ENCODE results near the gene XYLT1. TPM values are rescaled to one million over a fixed set of nuclear protein-coding genes. Genes with fewer than 3 reads are reported as not detected.
A peak's percentile ranks its signal among the peaks of the same experiment; 100 is the strongest.

XYLT1 gene
- total RNA-seq, 1 experiment from 2014 or later = 14.5 TPM

DNA sequence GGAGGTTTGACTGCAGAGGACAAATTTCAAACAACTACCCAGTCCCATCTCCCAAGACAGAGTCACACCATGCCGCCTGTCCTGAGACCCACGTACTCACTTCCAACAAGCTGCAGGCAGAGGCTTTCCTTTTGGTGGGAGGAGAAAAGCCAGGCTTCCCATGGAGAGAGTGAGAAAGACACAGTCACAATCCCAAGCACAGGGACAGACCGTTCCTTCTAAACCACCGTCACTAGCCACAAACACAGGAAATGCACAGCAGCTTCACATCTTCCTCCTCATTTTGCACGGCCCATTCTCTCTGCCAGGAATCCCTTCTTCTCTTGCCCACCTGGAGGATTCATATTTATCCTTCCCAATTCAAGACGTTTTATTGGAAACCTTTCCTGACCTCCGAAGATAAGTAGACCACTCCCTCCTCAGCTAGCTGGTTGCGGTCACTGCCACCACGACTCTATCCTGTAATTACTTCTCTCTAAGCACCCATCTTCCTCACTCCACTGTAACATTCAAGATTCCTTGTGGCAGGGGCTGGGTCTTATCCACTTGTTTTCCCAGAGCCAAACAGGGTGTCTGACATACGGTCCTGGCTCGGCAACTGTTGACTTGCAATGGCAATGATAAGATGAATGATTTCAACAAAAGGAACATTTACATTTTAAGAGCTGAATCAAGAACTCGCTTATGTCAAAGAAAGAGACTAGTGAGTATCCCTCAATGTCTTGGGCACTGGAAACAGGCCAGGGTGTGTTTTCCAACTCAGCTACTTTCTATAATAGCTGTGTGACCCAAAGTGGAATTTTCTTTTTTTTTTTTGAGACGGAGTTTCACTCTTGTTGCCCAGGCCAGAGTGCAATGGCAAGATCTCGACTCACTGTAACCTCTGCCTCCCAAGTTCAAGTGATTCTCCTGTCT is 87.6 kb downstream of the XYLT1 start:
- Histone ChIP-seq H2BK20ac (ENCODE audit: low read depth, low read length, poor library complexity, severe bottlenecking) (no peak overlapping the region), H3K56ac (ENCODE audit: insufficient read length, low read depth, low read length) (no peak overlapping the region), H3K79me2 (ENCODE audit: insufficient read depth, low read length) (0 out of 2 replicates have a peak, but pooled peaks cover 2% of the 10 kb centered on the region), H3K9me3 (ENCODE audit: control insufficient read depth, low read depth, low read length) (no peaks in the 10 kb centered on the region), H3K79me1 (ENCODE audit: insufficient read depth, low read depth, low read length, poor library complexity, severe bottlenecking) (no peaks in the 10 kb centered on the region), H3K4ac (ENCODE audit: low read depth, low read length) (no peak overlapping the region), H3K23ac (ENCODE audit: insufficient read length, low read depth, low read length) (no peak overlapping the region), H2BK15ac (ENCODE audit: low read depth, low read length) (no peak overlapping the region), H3K23me2 (ENCODE audit: insufficient read length, low read depth, low read length, poor library complexity, severe bottlenecking) (no peaks in the 10 kb centered on the region), H3K27ac (ENCODE audit: insufficient read length, low read depth, low read length) (no peak overlapping the region), H3K4me1 (ENCODE audit: insufficient read depth, low read length) (peaks cover 34% of the 10 kb centered on the region; the same call in 1 of the 2 replicates), H3T11ph (ENCODE audit: low read length) (no peak overlapping the region), H2AFZ (ENCODE audit: low read length) (no peak overlapping the region), H3K4me2 (ENCODE audit: insufficient read depth, insufficient read length, low read length) (no peak overlapping the region), H3K9ac (ENCODE audit: extremely low read depth, insufficient read length, low read length) (no peak overlapping the region), H2BK5ac (ENCODE audit: insufficient read length, low read length) (no peak overlapping the region), H3K18ac (ENCODE audit: insufficient read length, low read depth, low read length) (no peak overlapping the region), H4K5ac (ENCODE audit: insufficient read length, low read depth, low read length) (no peak overlapping the region), H4K20me1 (ENCODE audit: control insufficient read depth, insufficient read depth, insufficient read length) (no peaks in the 10 kb centered on the region), H3K14ac (ENCODE audit: insufficient read depth, low read length) (peak overlapping the region; percentile 41), H3K27me3 (ENCODE audit: insufficient read depth, low read length) (no peaks in the 10 kb centered on the region; the same call in 1 of the 2 replicates), H4K91ac (ENCODE audit: insufficient read length, low read depth, low read length) (no peak overlapping the region), H2BK12ac (ENCODE audit: insufficient read length, low read depth, low read length) (no peak overlapping the region), H2BK120ac (ENCODE audit: low read depth, low read length, poor library complexity, severe bottlenecking) (no peak overlapping the region), H2AK5ac (ENCODE audit: insufficient read length, low read length) (no peak overlapping the region), H4K8ac (replicated peaks; ENCODE audit: insufficient read length, low read depth, low read length) (no peak overlapping the region)
- no CpG with 5 or more reads among the region's 14 CpGs for WGBS (ENCODE audit: extremely low coverage, insufficient read length, low lambda C conversion rate)
- no peaks in the 10 kb centered on the region for H3K36me3 Mint-ChIP-seq (ENCODE audit: insufficient read depth in 1 of 3, low read depth in 3 of 3)
- DNase-seq = no peak
- TF ChIP-seq, protein P1, sequence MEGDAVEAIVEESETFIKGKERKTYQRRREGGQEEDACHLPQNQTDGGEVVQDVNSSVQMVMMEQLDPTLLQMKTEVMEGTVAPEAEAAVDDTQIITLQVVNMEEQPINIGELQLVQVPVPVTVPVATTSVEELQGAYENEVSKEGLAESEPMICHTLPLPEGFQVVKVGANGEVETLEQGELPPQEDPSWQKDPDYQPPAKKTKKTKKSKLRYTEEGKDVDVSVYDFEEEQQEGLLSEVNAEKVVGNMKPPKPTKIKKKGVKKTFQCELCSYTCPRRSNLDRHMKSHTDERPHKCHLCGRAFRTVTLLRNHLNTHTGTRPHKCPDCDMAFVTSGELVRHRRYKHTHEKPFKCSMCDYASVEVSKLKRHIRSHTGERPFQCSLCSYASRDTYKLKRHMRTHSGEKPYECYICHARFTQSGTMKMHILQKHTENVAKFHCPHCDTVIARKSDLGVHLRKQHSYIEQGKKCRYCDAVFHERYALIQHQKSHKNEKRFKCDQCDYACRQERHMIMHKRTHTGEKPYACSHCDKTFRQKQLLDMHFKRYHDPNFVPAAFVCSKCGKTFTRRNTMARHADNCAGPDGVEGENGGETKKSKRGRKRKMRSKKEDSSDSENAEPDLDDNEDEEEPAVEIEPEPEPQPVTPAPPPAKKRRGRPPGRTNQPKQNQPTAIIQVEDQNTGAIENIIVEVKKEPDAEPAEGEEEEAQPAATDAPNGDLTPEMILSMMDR (conservative IDR thresholded peaks at IDR 0.05) = no peak
- H3K27ac Mint-ChIP-seq = peak overlapping the region; percentile 1 to 87 (median 62); a peak in 6 of 7 replicates
- H3K4me1 Mint-ChIP-seq = peaks cover 80 to 81% of the 10 kb centered on the region in 2 experiments
- no peaks in the 10 kb centered on the region for H3K27me3 Mint-ChIP-seq (ENCODE audit: low read depth)
- no peaks in the 10 kb centered on the region for H3K9me3 Mint-ChIP-seq
- no peak overlapping the region; a peak in 1 of 5 replicates for H3K4me3 Mint-ChIP-seq

Measured in H9 (cell line).